ENCODE data around the gene DISC1. TPM values are rescaled to one million over a fixed set of nuclear protein-coding genes. Genes with fewer than 3 reads are reported as not detected.
A peak's percentile ranks its signal among the peaks of the same experiment; 100 is the strongest.

Gene DISC1
- total RNA-seq, 1 experiment from 2014 or later = 6.3 TPM

DNA sequence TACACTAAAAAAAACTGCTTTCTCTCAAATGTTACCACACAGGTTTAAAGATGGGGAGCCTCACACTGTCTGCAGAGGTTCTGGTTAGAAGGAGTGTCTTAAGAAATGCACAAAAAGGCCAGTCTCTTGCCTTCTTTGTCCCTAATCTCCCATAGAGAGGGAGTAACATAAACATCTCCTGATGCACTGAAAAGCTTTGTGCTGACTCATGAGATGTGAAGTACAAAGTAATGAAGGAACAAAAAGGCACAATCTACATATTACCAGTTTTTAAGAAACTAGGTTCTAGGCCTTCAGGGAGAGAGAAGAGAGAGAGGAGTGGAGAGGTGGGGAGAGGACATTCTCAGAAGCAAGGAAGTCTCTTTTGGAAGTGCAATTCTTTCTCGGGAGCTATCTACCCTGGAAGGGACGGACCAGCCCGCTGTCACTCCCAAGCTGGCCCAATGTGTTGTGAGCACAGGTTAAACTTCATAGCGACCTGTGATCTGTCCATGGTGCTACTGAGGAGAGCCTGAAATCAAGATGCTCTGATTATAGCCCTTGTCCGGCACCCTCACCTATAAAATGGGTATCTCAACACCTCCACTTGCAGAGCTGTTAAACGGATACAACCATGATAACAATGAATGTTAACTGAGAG lies 458.1 kb downstream of the DISC1 start:
- Histone ChIP-seq H3K4me3 (ENCODE audit: insufficient read depth, low read depth, low read length) (no peak overlapping the region), H3K27me3 (ENCODE audit: control insufficient read depth, insufficient read depth, low read length) (no peaks in the 10 kb centered on the region), H3K36me3 (replicated peaks; ENCODE audit: control insufficient read depth, insufficient read depth, low read length) (no peaks in the 10 kb centered on the region)
- peak; percentile 72 for DNase-seq

DNA sequence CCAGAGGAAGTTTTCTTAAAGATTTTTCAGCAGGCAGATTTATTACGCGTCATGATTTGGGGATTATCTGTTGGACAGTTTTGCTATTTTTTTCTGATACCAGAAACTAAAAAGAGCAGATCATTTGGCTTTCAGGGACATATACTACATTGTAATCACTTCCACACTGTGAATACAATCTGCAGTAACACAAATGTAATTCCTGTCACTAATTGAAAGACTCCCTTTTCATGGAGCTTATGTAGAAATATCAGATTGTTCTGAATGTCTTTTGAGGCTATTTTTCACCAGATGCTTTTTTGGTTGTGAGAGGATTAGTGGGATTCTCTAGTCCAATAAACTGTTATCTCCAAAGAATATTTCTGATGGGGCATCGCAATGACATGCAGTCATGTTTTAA lies 464.2 kb downstream of the DISC1 start:
- H3K27me3 ChIP-seq (ENCODE audit: control insufficient read depth, insufficient read depth, low read length) = no peaks in the 10 kb centered on the region
- no peak for DNase-seq
- no peaks in the 10 kb centered on the region for H3K36me3 ChIP-seq (replicated peaks; ENCODE audit: control insufficient read depth, insufficient read depth, low read length)
- H3K4me3 ChIP-seq (ENCODE audit: insufficient read depth, low read depth, low read length) = no peak overlapping the region

Other genes with a start within 250 kb of the DISC1 start
- 11.6 and 19.3 TPM in 2 replicates for gene EGLN1, start 204.5 kb upstream of the DISC1 start, total RNA-seq (2014; rRNA removed; shearing (Covaris generic))
- 48.3 and 51.0 TPM in 2 replicates for gene TSNAX, start 98.1 kb upstream of the DISC1 start, total RNA-seq (2014; rRNA removed; shearing (Covaris generic))

Measured in H7 (cell line).